Cardiac muscle cell (in vitro differentiated cells and primary cell): ENCODE data around the gene PEX5. TPM values are rescaled to one million over a fixed set of nuclear protein-coding genes. Genes with fewer than 3 reads are reported as not detected.

Experiments used
- DNase-seq, 2 donors: peaks; one replicate each; pipeline versions ENCODE4 v3.0.0 to v3.0.0-alpha.2; 2010 to 2017; ENCODE audit warnings: low read depth in 1 of 2, low spot score in 1 of 2
- H3K27ac ChIP-seq: fragments of 200-600 bp; sonication (generic); 2 replicates; pipeline ENCODE4 v1.5.1; 2016
- H3K27me3 ChIP-seq: fragments of 200-600 bp; sonication (generic); 2 replicates; pipeline ENCODE4 v1.6.0; 2016; ENCODE audit warnings: control low read depth
- H3K36me3 ChIP-seq: fragments of 200-600 bp; sonication (generic); 2 replicates; pipeline ENCODE4 v1.5.1; 2016; ENCODE audit warnings: control low read depth
- H3K4me1 ChIP-seq: fragments of 200-600 bp; sonication (generic); 2 replicates; pipeline ENCODE4 v1.8.1; 2017; ENCODE audit warnings: low read depth, mild to moderate bottlenecking, mixed run types
- H3K4me3 ChIP-seq: fragments of 200-600 bp; sonication (generic); 2 replicates; pipeline ENCODE4 v1.5.1; 2016; ENCODE audit warnings: mild to moderate bottlenecking
- H3K9me3 ChIP-seq: fragments of 200-600 bp; sonication (generic); 2 replicates; pipeline ENCODE4 v1.5.1; 2017; ENCODE audit warnings: low read depth, mild to moderate bottlenecking, control low read depth
- polyA plus RNA-seq: library from polyadenylated mRNA; unstranded; fragments of >200 nt; fragmentation: Nextera tagmentation; extraction: Ambion mirVana; gene quantifications from 2 replicates; pipeline ENCODE4 v1.2.1, GENCODE V29; 2016
- total RNA-seq: library from RNA; depleted of rRNA; stranded (reverse); fragments of >200 nt; gene quantifications from 2 replicates; pipeline ENCODE4 v1.2.3, GENCODE V29; 2016
- TF ChIP-seq, protein P1 (sequence below): IDR thresholded peaks from 2 replicates; pipeline ENCODE4 v1.5.1; 2012; ENCODE audit warnings: low read depth, mild to moderate bottlenecking, low read length

The PEX5 gene
- total and polyA plus RNA-seq, 2 experiments from 2014 or later: 20.4 to 50.1 TPM

DNA sequence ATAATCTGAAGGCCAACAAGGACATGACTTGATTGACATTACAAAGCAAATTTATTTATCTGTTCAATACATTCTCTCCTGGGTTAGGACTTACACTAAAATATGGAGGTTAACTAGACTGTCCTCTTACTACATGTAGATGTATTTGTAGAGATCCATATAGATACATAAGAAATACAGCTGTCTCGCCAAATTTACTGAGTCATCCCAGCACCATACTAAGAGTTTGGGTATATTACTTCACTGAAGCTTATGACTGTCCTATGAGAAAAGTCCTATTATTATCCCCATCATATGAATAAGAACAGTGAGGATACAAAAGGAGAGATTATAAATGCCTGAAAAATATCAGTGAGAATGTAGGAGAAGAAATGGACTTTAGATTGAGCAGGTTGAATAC, 69.6 kb downstream of the PEX5 start:
- Histone ChIP-seq H3K27me3 (no peaks in the 10 kb centered on the region), H3K27ac (no peak overlapping the region), H3K4me1 (no peaks in the 10 kb centered on the region), H3K9me3 (no peaks in the 10 kb centered on the region), H3K4me3 (no peak overlapping the region), H3K36me3 (no peaks in the 10 kb centered on the region)
- DNase-seq: no peak
- TF ChIP-seq, protein P1, sequence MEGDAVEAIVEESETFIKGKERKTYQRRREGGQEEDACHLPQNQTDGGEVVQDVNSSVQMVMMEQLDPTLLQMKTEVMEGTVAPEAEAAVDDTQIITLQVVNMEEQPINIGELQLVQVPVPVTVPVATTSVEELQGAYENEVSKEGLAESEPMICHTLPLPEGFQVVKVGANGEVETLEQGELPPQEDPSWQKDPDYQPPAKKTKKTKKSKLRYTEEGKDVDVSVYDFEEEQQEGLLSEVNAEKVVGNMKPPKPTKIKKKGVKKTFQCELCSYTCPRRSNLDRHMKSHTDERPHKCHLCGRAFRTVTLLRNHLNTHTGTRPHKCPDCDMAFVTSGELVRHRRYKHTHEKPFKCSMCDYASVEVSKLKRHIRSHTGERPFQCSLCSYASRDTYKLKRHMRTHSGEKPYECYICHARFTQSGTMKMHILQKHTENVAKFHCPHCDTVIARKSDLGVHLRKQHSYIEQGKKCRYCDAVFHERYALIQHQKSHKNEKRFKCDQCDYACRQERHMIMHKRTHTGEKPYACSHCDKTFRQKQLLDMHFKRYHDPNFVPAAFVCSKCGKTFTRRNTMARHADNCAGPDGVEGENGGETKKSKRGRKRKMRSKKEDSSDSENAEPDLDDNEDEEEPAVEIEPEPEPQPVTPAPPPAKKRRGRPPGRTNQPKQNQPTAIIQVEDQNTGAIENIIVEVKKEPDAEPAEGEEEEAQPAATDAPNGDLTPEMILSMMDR: no peak

Other genes starting within 250 kb of the PEX5 start
- gene RNU7-1, start 245.9 kb upstream of the PEX5 start, total RNA-seq: not detected in 2 replicates
- not detected in 2 replicates for gene RNU7-1, start 245.9 kb upstream of the PEX5 start, polyA plus RNA-seq
- 260 and 307 TPM in 2 replicates for gene C12orf57, start 245.7 kb upstream of the PEX5 start, total RNA-seq
- 154 and 208 TPM in 2 replicates for gene C12orf57, start 245.7 kb upstream of the PEX5 start, polyA plus RNA-seq
- gene PTPN6, start 238.3 kb upstream of the PEX5 start, total RNA-seq: 17.4 and 19.2 TPM in 2 replicates
- 25.2 and 28.4 TPM in 2 replicates for gene PTPN6, start 238.3 kb upstream of the PEX5 start, polyA plus RNA-seq
- gene PHB2, start 219.0 kb upstream of the PEX5 start, total RNA-seq: 350 and 388 TPM in 2 replicates
- 181 and 228 TPM in 2 replicates for gene PHB2, start 219.0 kb upstream of the PEX5 start, polyA plus RNA-seq
- 15.7 and 21.5 TPM in 2 replicates for gene EMG1, start 218.8 kb upstream of the PEX5 start, total RNA-seq
- 29.7 and 39.2 TPM in 2 replicates for gene EMG1, start 218.8 kb upstream of the PEX5 start, polyA plus RNA-seq
- 12.0 and 15.8 TPM in 2 replicates for gene LPCAT3, start 171.2 kb upstream of the PEX5 start, total RNA-seq
- 31.4 and 37.8 TPM in 2 replicates for gene LPCAT3, start 171.2 kb upstream of the PEX5 start, polyA plus RNA-seq
- gene C1S, start 129.0 kb upstream of the PEX5 start, total RNA-seq: 3.0 and 5.0 TPM in 2 replicates
- gene C1S, start 129.0 kb upstream of the PEX5 start, polyA plus RNA-seq: 7.3 and 9.3 TPM in 2 replicates
- 2.4 and 3.6 TPM in 2 replicates for gene C1R, start 97.2 kb upstream of the PEX5 start, total RNA-seq
- gene C1R, start 97.2 kb upstream of the PEX5 start, polyA plus RNA-seq: 1.5 and 3.4 TPM in 2 replicates
- 18.4 and 32.4 TPM in 2 replicates for gene C1RL, start 80.5 kb upstream of the PEX5 start, total RNA-seq
- 12.2 and 14.3 TPM in 2 replicates for gene C1RL, start 80.5 kb upstream of the PEX5 start, polyA plus RNA-seq
- gene RBP5, start 60.8 kb upstream of the PEX5 start, total RNA-seq: 0.95 and 8.9 TPM in 2 replicates
- gene RBP5, start 60.8 kb upstream of the PEX5 start, polyA plus RNA-seq: 1.5 and 4.1 TPM in 2 replicates
- 32.0 and 35.5 TPM in 2 replicates for gene CLSTN3, start 59.3 kb upstream of the PEX5 start, total RNA-seq
- 14.0 and 27.2 TPM in 2 replicates for gene CLSTN3, start 59.3 kb upstream of the PEX5 start, polyA plus RNA-seq
- gene ACSM4, start 114.4 kb downstream of the PEX5 start, total RNA-seq: not detected in 2 replicates
- not detected in 2 replicates for gene ACSM4, start 114.4 kb downstream of the PEX5 start, polyA plus RNA-seq